Erythroblast (primary cell): ENCODE data around the gene CNTN4.

Source experiments
- GATA1 ChIP-seq: IDR thresholded peaks from 2 replicates; pipeline ENCODE4 v1.6.1; 2011; ENCODE audit warnings: low read depth, mild to moderate bottlenecking, control low read depth, low read length, moderate library complexity
- POLR2A ChIP-seq: IDR thresholded peaks from 2 replicates; pipeline ENCODE4 v1.6.1; 2011; ENCODE audit warnings: mild to moderate bottlenecking, low read length

DNA sequence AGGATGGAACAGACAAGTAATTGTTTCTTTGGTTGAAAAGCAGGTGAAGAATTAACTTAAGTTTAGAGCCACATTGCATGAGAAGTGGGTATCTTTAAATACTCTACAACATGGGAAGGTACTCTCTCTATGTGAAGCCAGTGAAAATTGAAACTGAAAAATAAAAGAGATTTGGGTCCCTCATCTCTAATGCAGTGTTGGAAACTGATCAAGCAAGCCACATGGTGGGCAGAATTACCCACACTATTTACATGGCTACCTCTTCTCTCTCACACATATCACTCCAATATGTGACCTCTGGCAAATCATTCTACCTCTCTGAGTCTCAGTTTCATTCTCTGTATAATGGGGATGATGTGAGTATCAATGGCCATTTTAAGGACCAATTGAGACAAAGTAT is 672.5 kb downstream of the CNTN4 start:
- TF ChIP-seq POLR2A (no peak), GATA1 (no peak)
